HEK293 (cell line): ENCODE measurements around the gene SPA17.

Experiments used
- ZNF274 ChIP-seq, 2 experiments: fragments of 200-500 bp in 1 of 2; fragments of 450-650 bp in 1 of 2; sonication (Bioruptor generic) in 1 of 2; formaldehyde crosslinking in 1 of 2; IDR thresholded peaks; 2 replicates each; pipeline versions ENCODE4 v1.5.1 to v1.6.1; 2014 to 2016; ENCODE audit warnings: borderline replicate concordance in 1 of 2, inconsistent platforms in 1 of 2, low read length in 1 of 2, missing biosample characterization in 1 of 2, missing genetic modification characterization in 1 of 2
- TF ChIP-seq, protein P1 (sequence below): fragments of 450-650 bp; formaldehyde crosslinking; IDR thresholded peaks from 2 replicates; pipeline ENCODE4 v1.5.1; 2016; ENCODE audit warnings: missing biosample characterization, missing genetic modification characterization
- TF ChIP-seq, protein P2 (sequence below): fragments of 450-650 bp; formaldehyde crosslinking; IDR thresholded peaks from 2 replicates; pipeline ENCODE4 v1.5.1; 2016; ENCODE audit warnings: missing biosample characterization, missing genetic modification characterization

- TF ChIP-seq ZNF274 (IDR thresholded peaks at IDR 0.05; ENCODE audit: low read length) (no peak), ZNF274 (tag by site-specific recombination; IDR thresholded peaks at IDR 0.05; ENCODE audit: borderline replicate concordance) (no peak)
- TF ChIP-seq, protein P1, sequence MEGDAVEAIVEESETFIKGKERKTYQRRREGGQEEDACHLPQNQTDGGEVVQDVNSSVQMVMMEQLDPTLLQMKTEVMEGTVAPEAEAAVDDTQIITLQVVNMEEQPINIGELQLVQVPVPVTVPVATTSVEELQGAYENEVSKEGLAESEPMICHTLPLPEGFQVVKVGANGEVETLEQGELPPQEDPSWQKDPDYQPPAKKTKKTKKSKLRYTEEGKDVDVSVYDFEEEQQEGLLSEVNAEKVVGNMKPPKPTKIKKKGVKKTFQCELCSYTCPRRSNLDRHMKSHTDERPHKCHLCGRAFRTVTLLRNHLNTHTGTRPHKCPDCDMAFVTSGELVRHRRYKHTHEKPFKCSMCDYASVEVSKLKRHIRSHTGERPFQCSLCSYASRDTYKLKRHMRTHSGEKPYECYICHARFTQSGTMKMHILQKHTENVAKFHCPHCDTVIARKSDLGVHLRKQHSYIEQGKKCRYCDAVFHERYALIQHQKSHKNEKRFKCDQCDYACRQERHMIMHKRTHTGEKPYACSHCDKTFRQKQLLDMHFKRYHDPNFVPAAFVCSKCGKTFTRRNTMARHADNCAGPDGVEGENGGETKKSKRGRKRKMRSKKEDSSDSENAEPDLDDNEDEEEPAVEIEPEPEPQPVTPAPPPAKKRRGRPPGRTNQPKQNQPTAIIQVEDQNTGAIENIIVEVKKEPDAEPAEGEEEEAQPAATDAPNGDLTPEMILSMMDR (tag by site-specific recombination) = no peak
- TF ChIP-seq, protein P2, sequence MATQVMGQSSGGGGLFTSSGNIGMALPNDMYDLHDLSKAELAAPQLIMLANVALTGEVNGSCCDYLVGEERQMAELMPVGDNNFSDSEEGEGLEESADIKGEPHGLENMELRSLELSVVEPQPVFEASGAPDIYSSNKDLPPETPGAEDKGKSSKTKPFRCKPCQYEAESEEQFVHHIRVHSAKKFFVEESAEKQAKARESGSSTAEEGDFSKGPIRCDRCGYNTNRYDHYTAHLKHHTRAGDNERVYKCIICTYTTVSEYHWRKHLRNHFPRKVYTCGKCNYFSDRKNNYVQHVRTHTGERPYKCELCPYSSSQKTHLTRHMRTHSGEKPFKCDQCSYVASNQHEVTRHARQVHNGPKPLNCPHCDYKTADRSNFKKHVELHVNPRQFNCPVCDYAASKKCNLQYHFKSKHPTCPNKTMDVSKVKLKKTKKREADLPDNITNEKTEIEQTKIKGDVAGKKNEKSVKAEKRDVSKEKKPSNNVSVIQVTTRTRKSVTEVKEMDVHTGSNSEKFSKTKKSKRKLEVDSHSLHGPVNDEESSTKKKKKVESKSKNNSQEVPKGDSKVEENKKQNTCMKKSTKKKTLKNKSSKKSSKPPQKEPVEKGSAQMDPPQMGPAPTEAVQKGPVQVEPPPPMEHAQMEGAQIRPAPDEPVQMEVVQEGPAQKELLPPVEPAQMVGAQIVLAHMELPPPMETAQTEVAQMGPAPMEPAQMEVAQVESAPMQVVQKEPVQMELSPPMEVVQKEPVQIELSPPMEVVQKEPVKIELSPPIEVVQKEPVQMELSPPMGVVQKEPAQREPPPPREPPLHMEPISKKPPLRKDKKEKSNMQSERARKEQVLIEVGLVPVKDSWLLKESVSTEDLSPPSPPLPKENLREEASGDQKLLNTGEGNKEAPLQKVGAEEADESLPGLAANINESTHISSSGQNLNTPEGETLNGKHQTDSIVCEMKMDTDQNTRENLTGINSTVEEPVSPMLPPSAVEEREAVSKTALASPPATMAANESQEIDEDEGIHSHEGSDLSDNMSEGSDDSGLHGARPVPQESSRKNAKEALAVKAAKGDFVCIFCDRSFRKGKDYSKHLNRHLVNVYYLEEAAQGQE (tag by site-specific recombination) = no peak
Observed at GRCh38 chr11:124646148-124646547, 27.6 kb upstream of the SPA17 start.
